Measurements from ENCODE around the gene GATAD2A.

GATAD2A gene

DNA sequence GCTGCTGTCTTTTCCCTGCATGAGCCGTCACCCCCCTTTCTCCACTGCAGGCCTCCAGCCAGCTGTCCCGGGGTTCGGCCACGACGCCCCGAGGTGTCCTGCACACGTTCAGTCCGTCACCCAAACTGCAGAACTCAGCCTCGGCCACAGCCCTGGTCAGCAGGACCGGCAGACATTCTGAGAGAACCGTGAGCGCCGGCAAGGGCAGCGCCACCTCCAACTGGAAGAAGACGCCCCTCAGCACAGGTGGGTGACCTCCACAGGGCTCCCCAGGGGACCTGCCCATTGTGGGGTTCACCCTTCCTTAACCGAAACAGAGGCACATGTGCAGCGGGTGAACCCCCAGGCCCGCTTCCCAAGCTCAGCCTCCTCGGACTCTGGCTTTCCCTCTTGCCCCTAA is 96.8 kb downstream of the GATAD2A start:
- no peaks in the 10 kb centered on the region for H3K27me3 ChIP-seq
- H3K36me3 ChIP-seq, result peaks cover 100% of the 10 kb centered on the region
- H3K4me1 ChIP-seq (ENCODE audit: control insufficient read depth in 1 of 2, insufficient read depth in 1 of 2, low read depth in 1 of 2, low read length in 1 of 2), result no peaks in the 10 kb centered on the region
- no peaks in the 10 kb centered on the region for H3K9me3 ChIP-seq
- H3K4me3 ChIP-seq (ENCODE audit: low read depth in 1 of 2, low read length in 1 of 2), result no peak overlapping the region
- H3K27ac ChIP-seq, result no peak overlapping the region
- TF ChIP-seq, protein P1, sequence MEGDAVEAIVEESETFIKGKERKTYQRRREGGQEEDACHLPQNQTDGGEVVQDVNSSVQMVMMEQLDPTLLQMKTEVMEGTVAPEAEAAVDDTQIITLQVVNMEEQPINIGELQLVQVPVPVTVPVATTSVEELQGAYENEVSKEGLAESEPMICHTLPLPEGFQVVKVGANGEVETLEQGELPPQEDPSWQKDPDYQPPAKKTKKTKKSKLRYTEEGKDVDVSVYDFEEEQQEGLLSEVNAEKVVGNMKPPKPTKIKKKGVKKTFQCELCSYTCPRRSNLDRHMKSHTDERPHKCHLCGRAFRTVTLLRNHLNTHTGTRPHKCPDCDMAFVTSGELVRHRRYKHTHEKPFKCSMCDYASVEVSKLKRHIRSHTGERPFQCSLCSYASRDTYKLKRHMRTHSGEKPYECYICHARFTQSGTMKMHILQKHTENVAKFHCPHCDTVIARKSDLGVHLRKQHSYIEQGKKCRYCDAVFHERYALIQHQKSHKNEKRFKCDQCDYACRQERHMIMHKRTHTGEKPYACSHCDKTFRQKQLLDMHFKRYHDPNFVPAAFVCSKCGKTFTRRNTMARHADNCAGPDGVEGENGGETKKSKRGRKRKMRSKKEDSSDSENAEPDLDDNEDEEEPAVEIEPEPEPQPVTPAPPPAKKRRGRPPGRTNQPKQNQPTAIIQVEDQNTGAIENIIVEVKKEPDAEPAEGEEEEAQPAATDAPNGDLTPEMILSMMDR (IDR thresholded peaks at IDR 0.05), result no peak

DNA sequence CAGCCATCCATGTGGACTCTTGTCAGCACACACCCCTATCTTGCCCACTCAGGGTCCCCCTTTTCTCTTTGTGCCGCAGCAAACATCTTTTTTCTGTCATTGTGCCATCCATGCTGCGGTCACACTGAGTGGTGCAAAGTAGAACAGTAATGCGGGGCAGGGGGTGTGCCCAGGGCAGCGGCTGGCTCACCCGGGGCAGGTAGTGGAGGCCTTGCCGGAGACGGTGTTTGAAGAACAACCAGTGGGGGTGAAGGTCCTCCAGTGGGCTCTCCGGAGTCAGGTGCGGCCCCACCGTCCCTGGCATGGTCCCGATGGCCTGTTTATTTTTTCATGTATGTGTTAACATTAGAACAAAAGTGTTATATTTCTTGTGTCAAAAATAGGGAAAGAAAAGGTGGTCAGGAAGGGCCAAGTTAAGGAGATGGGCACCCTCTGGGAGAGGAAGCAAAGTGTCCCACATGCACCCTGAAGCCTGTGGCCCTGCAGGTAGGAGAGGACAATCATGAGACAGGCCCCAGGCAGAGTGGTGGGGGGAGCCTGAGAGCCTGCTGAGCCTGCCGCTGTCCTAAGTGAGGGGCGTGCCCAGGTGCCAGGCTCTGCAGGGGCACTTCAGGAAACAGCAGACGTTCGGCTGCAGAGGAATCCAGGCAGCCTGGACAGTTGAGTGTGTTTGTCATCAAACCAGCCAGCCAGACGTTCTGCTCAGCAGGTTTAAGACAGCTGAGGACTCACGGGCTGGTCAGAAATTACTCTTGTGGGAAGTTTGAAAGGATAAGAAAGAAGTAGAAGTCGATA is 97.5 kb downstream of the GATAD2A start:
- TF ChIP-seq, protein P1 (IDR thresholded peaks at IDR 0.05), result no peak
- H3K4me1 ChIP-seq (ENCODE audit: control insufficient read depth in 1 of 2, insufficient read depth in 1 of 2, low read depth in 1 of 2, low read length in 1 of 2), result no peaks in the 10 kb centered on the region

DNA sequence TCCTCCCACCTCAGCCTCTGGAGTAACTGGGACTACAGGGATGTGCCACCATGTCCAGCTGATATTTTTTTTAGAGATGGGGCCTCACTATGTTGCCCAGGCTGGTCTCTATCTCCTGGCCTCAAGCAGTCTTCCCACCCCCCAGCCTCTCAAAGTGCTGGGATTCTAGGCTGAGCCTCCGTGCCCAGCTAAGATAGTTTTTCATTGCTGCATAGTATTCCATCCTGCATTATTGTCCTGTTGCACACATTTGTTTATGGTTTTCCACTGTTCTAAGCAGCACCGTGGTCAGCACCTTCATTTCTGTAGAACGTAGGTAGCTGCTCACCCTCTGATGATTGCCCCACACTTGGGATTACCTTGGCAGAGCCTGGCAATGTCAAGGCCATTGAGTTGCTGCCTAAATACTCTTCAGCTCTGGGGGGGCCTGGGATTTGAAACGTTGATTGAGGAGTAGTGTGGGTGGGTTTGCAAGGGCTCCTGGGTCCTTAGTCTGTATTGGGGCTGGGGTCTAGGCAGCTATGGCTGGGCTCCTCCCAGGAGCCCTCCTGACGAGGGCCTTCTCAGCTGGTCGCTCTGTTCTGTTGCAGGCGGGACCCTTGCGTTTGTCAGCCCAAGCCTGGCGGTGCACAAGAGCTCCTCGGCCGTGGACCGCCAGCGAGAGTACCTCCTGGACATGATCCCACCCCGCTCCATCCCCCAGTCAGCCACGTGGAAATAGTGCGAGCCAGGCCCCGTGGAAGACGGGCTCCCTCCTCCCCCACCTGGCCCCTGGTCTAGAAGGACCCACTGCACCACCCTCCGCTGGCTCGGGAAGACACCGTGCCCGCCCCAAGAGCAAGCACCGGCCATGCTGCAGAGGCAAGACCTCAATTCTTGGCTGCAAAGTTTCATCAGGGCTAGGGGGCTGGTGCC is 99.5 kb downstream of the GATAD2A start:
- TF ChIP-seq, protein P1 (IDR thresholded peaks at IDR 0.05), result no peak
- Histone ChIP-seq H3K27me3 (no peaks in the 10 kb centered on the region), H3K9me3 (no peaks in the 10 kb centered on the region), H3K27ac (no peak overlapping the region), H3K4me3 (ENCODE audit: low read depth in 1 of 2, low read length in 1 of 2) (no peak overlapping the region), H3K4me1 (ENCODE audit: control insufficient read depth in 1 of 2, insufficient read depth in 1 of 2, low read depth in 1 of 2, low read length in 1 of 2) (no peaks in the 10 kb centered on the region), H3K36me3 (peaks cover 85% of the 10 kb centered on the region)

More for the DNA sequence above, 97.5 kb downstream of the GATAD2A start:
- Histone ChIP-seq H3K27ac (peak overlapping the region; percentile 15), H3K27me3 (no peaks in the 10 kb centered on the region), H3K4me3 (ENCODE audit: low read depth in 1 of 2, low read length in 1 of 2) (no peak overlapping the region), H3K9me3 (no peaks in the 10 kb centered on the region), H3K36me3 (peaks cover 100% of the 10 kb centered on the region)

DNA sequence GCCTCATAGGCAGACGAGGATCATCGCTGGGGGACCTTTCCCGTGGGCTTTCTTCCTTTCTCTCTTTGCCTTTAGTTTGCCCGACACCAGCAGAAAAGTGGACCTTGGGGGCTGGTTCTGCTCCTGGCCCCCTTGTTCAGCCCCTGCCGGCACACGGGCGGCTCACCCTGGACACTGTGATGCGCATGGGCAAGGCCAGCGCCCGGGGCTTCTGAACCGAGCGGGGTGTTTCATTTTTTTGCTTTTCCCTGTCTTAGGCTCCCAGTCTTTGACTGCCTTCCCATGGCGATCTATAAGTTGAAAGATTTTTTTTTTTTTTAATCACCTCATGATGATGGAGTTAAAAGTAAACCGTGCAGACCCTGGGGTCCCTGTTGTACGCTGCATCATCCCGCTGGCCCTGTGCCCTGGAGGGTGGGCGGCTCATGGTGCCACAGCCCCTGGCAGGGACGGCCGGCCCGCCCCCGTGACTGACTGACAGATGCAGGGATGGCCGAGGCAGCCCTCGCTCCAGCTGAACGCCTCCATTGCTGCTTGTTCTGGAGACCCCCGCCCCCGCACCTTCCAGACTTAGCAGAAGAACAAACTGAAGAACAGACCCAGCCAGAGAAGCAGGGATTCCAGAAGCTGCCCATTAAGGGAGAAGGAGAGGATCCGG is 100.3 kb downstream of the GATAD2A start:
- H3K9me3 ChIP-seq, result no peaks in the 10 kb centered on the region
- H3K36me3 ChIP-seq, result peaks cover 77% of the 10 kb centered on the region
- no peak overlapping the region for H3K27ac ChIP-seq
- H3K4me3 ChIP-seq (ENCODE audit: low read depth in 1 of 2, low read length in 1 of 2), result no peak overlapping the region
- TF ChIP-seq, protein P1 (IDR thresholded peaks at IDR 0.05), result no peak
- no peaks in the 10 kb centered on the region for H3K4me1 ChIP-seq (ENCODE audit: control insufficient read depth in 1 of 2, insufficient read depth in 1 of 2, low read depth in 1 of 2, low read length in 1 of 2)
- H3K27me3 ChIP-seq, result no peaks in the 10 kb centered on the region

DNA sequence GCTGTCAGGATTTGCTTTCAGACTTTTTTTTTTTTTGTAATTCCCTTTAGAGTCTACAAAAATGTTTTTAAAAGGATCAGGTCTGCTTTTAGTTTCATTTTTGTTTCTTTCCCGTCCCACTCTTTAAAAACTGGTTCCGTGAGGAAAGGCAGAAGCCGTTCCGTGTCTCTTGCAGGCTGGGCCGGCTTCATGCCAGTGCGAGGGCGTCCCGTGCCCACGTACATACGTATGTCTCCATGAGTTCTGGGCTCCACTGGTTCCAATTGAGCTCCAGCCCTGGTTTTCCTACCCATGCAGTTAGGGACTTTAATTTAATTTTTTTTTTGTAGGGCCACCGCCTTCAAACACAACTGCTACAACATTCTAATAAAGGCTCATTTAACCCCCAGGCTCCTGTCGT is 101.1 kb downstream of the GATAD2A start:
- H3K4me1 ChIP-seq (ENCODE audit: control insufficient read depth in 1 of 2, insufficient read depth in 1 of 2, low read depth in 1 of 2, low read length in 1 of 2), result no peaks in the 10 kb centered on the region
- H3K4me3 ChIP-seq (ENCODE audit: low read depth in 1 of 2, low read length in 1 of 2), result no peak overlapping the region
- no peaks in the 10 kb centered on the region for H3K9me3 ChIP-seq
- TF ChIP-seq, protein P1 (IDR thresholded peaks at IDR 0.05), result no peak
- no peaks in the 10 kb centered on the region for H3K27me3 ChIP-seq
- H3K27ac ChIP-seq, result no peak overlapping the region
- H3K36me3 ChIP-seq, result peaks cover 69% of the 10 kb centered on the region

Data from neutrophil (primary cell).